Spleen (tissue), 11 donors: Measurements from ENCODE around the gene PAOX. TPM values are rescaled to one million over a fixed set of nuclear protein-coding genes. Genes with fewer than 3 reads are reported as not detected.
A peak's percentile ranks its signal among the peaks of the same experiment; 100 is the strongest.

Experiments used
- DNase-seq: peaks from one replicate; pipeline ENCODE4 v3.0.0-alpha.2; 2020
- H3K27ac ChIP-seq, 8 donors: fragments of 200-600 bp; sonication (generic) in 7 of 8; 1 replicate in 4 of 8; 2 replicates in 4 of 8; pipeline versions ENCODE4 v1.5.0 to v1.8.0; 2016 to 2021; ENCODE audit warnings: inconsistent platforms in 4 of 8, mild to moderate bottlenecking in 4 of 8, moderate library complexity in 1 of 8
- H3K27me3 ChIP-seq, 7 donors: fragments of 200-600 bp; sonication (generic) in 6 of 7; replicated peaks in 1 of 7; 1 replicate in 4 of 7; 2 replicates in 3 of 7; pipeline versions ENCODE4 v1.5.0 to v1.8.0; 2016 to 2021; ENCODE audit warnings: inconsistent platforms in 3 of 7, mild to moderate bottlenecking in 1 of 7
- H3K36me3 ChIP-seq, 6 donors: fragments of 200-600 bp; sonication (generic) in 5 of 6; 1 replicate in 4 of 6; 2 replicates in 2 of 6; pipeline versions ENCODE4 v1.5.0 to v1.8.0; 2016 to 2021; ENCODE audit warnings: inconsistent platforms in 2 of 6
- H3K4me1 ChIP-seq, 6 donors: fragments of 200-600 bp; sonication (generic) in 5 of 6; 1 replicate in 3 of 6; 2 replicates in 3 of 6; pipeline versions ENCODE4 v1.5.0 to v1.8.0; 2016 to 2021; ENCODE audit warnings: inconsistent platforms in 3 of 6
- H3K4me3 ChIP-seq, 8 donors: fragments of 200-600 bp; sonication (generic) in 7 of 8; 1 replicate in 4 of 8; 2 replicates in 4 of 8; pipeline versions ENCODE4 v1.5.0 to v1.8.0; 2016 to 2021; ENCODE audit warnings: inconsistent platforms in 4 of 8, mild to moderate bottlenecking in 4 of 8, moderate library complexity in 2 of 8
- H3K9me3 ChIP-seq, 8 donors: fragments of 200-600 bp; sonication (generic) in 7 of 8; 1 replicate in 4 of 8; 2 replicates in 4 of 8; pipeline versions ENCODE4 v1.5.0 to v1.8.0; 2016 to 2021; ENCODE audit warnings: inconsistent platforms in 4 of 8
- POLR2A ChIP-seq, 3 donors: fragments of 450-650 bp; IDR thresholded peaks; one replicate each; pipeline ENCODE4 v1.5.1; 2017; ENCODE audit warnings: antibody characterized with exemption in 3 of 3, mild to moderate bottlenecking in 1 of 3
- POLR2AphosphoS5 ChIP-seq, 3 donors: sonication (generic); formaldehyde crosslinking; IDR thresholded peaks; one replicate each; pipeline ENCODE4 v1.5.1; 2017; ENCODE audit warnings: antibody characterized with exemption in 3 of 3
- WGBS, 5 donors: extraction: QIAGEN DNeasy Blood & Tissue Kit in 3 of 5; methylation state at CpG; one replicate each; pipeline versions ENCODE4 v1.1.5 to v1.1.7; 2013 to 2018; 5-methylcytosine and 5-hydroxymethylcytosine counted together
- intact Hi-C: fragments of 100-400 bp; cut with DNase I; formaldehyde crosslinking; loops from one replicate; pipeline ENCODE4 v1.15.0; 2023; ENCODE audit warnings: low total_unique reads
- polyA plus RNA-seq, 3 donors: library from polyadenylated mRNA; stranded (reverse); fragments of 200-250 nt; gene quantifications; one replicate each; pipeline ENCODE4 v1.2.1, GENCODE V29; 2013
- total RNA-seq, 7 donors: library from RNA; depleted of rRNA in 3 of 7; stranded (reverse); fragments of >200 nt in 3 of 7; fragmentation: NEBNext Ultra II Directional in 4 of 7; extraction: Animal tissue kit (Norgen Biotek cat#: 25700) in 4 of 7; gene quantifications; one replicate each; pipeline versions ENCODE4 v1.1.0 to v1.2.1, GENCODE V29; 2016 to 2021
- TF ChIP-seq, protein P1 (sequence below), 11 experiments: fragments of 200-600 bp in 7 of 11; fragments of 450-650 bp in 4 of 11; sonication (generic) in 4 of 11; IDR thresholded peaks in 8 of 11; conservative IDR thresholded peaks in 3 of 11; 1 replicate in 7 of 11; 2 replicates in 4 of 11; pipeline versions ENCODE4 v1.4.0 to v1.8.0; 2016 to 2021; ENCODE audit warnings: antibody characterized with exemption in 11 of 11, inconsistent platforms in 4 of 11, mild to moderate bottlenecking in 1 of 11
- donor health status: healthy with polysubstance abuse.
- donor health status: DM: no; HTN: no; CAD: no; lungs with moderate emphysema.
- donor health status: DM: no; HTN: no; CAD: no.
- donor health status: Bipolar disorder and iron deficiency.
- donor health status: healthy.
- donor health status: DM: no; HTN: no; CAD: no.
- donor health status: DM: yes; HTN: yes; CAD: no.

The PAOX gene
- total and polyA plus RNA-seq, 10 donors: 15.4 to 34.0 (median 21.5) TPM

DNA sequence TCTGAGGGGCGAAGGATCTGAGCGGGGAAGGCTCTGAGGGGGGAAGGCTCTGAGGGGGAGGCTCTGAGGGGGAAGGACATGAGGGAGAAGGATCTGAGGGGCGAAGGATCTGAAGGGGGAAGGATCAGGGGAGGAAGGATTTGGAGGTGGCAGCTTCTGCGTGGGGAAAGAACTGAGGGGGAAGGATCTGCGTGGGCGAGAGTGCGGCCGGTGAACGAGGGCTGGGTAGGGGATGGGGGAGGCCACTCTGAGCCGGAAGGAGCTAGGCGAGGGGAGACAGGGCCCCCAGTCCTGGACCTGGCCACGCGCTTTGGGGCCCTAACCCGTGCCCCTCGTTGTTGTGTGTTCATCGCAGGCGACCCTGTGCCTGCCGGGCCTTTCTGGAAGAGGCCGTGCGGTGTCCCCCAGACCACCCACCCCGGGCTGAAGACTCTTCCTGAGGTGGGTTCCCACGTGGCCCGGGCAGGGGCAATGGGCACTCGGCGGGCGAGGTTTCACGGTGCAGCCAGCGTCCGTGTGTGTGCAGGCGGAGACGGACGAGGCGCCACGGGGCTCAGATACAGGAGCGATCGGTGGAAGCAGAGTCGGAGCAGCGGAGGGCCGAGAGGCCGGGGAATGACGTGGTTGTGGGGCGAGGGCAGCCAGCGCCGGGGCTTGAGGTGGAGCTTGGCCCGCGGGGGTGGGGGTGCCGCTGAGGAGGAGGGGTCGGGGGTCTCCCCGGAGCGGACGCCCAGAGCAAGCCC is 44.4 kb upstream of the PAOX start:
- H3K9me3 ChIP-seq: no peaks in the 10 kb centered on the region
- no peak for TF ChIP-seq POLR2AphosphoS5 (IDR thresholded peaks at IDR 0.05)
- no peak for TF ChIP-seq POLR2A (IDR thresholded peaks at IDR 0.05)
- TF ChIP-seq, protein P1, sequence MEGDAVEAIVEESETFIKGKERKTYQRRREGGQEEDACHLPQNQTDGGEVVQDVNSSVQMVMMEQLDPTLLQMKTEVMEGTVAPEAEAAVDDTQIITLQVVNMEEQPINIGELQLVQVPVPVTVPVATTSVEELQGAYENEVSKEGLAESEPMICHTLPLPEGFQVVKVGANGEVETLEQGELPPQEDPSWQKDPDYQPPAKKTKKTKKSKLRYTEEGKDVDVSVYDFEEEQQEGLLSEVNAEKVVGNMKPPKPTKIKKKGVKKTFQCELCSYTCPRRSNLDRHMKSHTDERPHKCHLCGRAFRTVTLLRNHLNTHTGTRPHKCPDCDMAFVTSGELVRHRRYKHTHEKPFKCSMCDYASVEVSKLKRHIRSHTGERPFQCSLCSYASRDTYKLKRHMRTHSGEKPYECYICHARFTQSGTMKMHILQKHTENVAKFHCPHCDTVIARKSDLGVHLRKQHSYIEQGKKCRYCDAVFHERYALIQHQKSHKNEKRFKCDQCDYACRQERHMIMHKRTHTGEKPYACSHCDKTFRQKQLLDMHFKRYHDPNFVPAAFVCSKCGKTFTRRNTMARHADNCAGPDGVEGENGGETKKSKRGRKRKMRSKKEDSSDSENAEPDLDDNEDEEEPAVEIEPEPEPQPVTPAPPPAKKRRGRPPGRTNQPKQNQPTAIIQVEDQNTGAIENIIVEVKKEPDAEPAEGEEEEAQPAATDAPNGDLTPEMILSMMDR (IDR thresholded peaks at IDR 0.05 in 8 of 11, conservative IDR thresholded peaks at IDR 0.05 in 3 of 11): no peak
- peak; percentile 80 for DNase-seq
- H3K27ac ChIP-seq: peak overlapping the region in 4 of 8 donors; percentile 13 to 71 (median 59)
- H3K4me3 ChIP-seq: peak overlapping the region in 7 of 8 donors; percentile 38 to 77 (median 48)
- WGBS, 5 donors: 16 to 36% (median 23%) methylated on average over 31 to 51 of the region's 51 CpGs
- intact Hi-C loops: loop anchor here (10.0 kb wide), 1 partner anchor 190 kb away; the partner anchor contains the start of gene CYP2E1
- no peaks in the 10 kb centered on the region for H3K36me3 ChIP-seq
- H3K4me1 ChIP-seq: peaks cover 15 to 36% (median 28%) of the 10 kb centered on the region in 6 donors
- peaks cover 0 to 80% (median 47%) of the 10 kb centered on the region in 7 donors for H3K27me3 ChIP-seq

DNA sequence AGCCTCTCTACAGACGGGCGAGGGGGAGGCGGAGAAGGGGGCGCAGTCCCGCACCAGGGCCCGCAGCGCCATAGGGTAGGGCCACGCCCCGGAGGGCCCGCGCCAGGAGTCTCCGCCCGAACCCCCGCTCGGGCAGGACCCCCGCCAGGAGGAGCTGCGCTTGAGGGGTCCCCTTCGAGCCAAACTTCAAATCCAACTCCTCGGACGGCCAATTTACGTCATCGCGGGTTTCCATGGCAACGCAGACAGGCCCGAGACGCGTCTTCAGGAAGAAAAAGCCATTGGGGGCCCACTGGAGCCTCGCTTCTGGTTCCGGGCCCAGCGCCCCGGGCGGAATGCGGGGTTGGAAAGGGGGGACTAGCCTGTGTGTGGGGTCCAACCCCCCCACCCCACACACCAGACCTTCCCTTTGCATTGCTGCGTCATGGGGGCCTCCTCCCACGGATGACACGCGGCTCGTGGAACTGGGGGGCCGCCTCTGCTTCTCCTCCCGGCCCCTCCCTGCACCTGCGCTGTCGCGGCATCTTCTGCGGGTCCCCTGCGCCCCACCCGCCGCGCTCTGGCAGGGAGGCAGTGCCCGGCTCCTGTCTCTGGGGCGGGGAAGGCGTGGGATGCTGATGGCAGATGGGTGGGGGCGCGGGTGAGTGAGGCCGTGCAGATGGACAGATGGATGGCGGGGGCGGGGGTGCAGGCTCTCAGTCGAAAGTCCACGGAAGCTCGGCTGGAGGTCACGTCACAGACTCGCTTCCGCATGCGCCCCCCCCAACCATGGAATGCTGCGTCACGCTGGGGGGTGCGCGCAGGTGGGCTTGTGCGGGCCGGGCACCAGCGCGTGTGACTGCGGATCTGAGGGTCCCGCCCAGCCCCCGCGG is 43.6 kb upstream of the PAOX start:
- no peak for TF ChIP-seq POLR2AphosphoS5 (IDR thresholded peaks at IDR 0.05)
- TF ChIP-seq, protein P1 (IDR thresholded peaks at IDR 0.05 in 8 of 11, conservative IDR thresholded peaks at IDR 0.05 in 3 of 11): no peak
- no peak for TF ChIP-seq POLR2A (IDR thresholded peaks at IDR 0.05)
- H3K27me3 ChIP-seq: peaks cover 0 to 82% (median 47%) of the 10 kb centered on the region in 7 donors
- DNase-seq: peak; percentile 85
- peak overlapping the region in 5 of 8 donors; percentile 43 to 71 (median 59) for H3K27ac ChIP-seq
- 2 to 5% (median 2%) methylated on average over 14 to 75 of the region's 75 CpGs for WGBS, 5 donors
- H3K9me3 ChIP-seq: no peaks in the 10 kb centered on the region
- H3K4me1 ChIP-seq: peaks cover 15 to 31% (median 24%) of the 10 kb centered on the region in 6 donors
- no peaks in the 10 kb centered on the region for H3K36me3 ChIP-seq
- peak overlapping the region; percentile 8 to 77 (median 47) for H3K4me3 ChIP-seq
- intact Hi-C loops: loop anchor here (10.0 kb wide), 1 partner anchor 189 kb away; the partner anchor contains the start of gene CYP2E1

DNA sequence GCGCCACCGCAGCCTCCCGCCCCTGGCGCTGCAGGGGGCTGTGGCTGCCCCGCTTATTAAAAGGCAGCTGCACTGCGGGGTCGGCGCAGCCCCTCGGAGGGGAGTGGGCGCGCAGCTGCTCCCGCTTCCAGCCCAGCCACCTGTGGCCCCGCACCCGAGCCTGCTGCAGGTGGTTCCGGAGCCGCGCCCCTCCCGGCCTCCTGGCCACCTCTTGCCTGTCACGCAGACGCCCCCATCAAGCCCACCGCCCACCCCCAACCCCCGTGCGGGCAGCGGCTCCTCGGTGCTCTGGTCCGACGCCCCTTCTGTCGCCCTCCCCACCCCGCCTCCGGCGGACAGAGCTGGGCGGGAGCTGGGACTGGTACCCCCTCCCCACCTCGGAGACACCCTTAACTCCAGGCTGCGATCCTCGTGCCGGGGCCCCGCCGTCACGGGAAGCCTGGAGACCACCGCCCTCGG is 42.9 kb upstream of the PAOX start:
- peak; percentile 83 for DNase-seq
- peak overlapping the region; percentile 8 to 77 (median 47) for H3K4me3 ChIP-seq
- H3K9me3 ChIP-seq: no peaks in the 10 kb centered on the region
- intact Hi-C loops: loop anchor here (10.0 kb wide), 1 partner anchor 189 kb away; the partner anchor contains the start of gene CYP2E1
- peak overlapping the region in 5 of 8 donors; percentile 43 to 71 (median 59) for H3K27ac ChIP-seq
- peaks cover 0 to 83% (median 47%) of the 10 kb centered on the region in 7 donors for H3K27me3 ChIP-seq
- no peaks in the 10 kb centered on the region for H3K36me3 ChIP-seq
- no peak for TF ChIP-seq POLR2A (IDR thresholded peaks at IDR 0.05)
- peaks cover 15 to 31% (median 24%) of the 10 kb centered on the region in 6 donors for H3K4me1 ChIP-seq
- 5 to 8% (median 6%) methylated on average over 32 to 41 of the region's 41 CpGs; no CpG with 5 or more reads in 1 of the 5 donors for WGBS, 5 donors
